ENCODE measurements around the gene CYREN.

DNA sequence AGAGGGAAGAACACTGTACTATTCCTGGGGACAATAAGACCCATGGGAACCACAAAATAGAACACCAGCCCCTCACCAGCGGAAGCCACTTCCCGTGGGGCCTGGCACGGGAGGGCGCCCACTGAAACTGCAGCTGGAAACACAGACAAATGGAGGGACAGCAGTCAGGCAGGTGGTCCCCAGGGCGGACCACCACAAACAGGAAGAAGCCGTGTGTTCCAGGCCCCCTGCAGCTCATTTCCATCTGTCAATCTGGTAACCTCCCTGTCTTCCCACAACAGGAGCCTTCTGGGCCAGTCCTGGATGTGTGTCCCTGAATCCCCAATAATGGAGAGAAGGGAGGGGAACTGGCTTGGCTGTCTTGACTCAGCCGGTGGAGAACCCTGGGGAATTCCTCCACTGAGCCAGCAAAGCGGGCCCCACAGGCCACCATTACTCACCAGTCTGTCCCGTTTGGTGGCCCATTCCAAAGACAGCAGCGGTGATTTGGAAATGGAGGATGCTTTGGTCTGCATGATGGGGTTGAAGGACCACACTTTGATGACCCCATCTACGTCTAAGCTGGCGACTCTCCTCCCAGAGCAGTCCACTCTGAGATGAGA is 24.1 kb upstream of the CYREN start:
- TF ChIP-seq, protein P1, sequence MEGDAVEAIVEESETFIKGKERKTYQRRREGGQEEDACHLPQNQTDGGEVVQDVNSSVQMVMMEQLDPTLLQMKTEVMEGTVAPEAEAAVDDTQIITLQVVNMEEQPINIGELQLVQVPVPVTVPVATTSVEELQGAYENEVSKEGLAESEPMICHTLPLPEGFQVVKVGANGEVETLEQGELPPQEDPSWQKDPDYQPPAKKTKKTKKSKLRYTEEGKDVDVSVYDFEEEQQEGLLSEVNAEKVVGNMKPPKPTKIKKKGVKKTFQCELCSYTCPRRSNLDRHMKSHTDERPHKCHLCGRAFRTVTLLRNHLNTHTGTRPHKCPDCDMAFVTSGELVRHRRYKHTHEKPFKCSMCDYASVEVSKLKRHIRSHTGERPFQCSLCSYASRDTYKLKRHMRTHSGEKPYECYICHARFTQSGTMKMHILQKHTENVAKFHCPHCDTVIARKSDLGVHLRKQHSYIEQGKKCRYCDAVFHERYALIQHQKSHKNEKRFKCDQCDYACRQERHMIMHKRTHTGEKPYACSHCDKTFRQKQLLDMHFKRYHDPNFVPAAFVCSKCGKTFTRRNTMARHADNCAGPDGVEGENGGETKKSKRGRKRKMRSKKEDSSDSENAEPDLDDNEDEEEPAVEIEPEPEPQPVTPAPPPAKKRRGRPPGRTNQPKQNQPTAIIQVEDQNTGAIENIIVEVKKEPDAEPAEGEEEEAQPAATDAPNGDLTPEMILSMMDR (optimal IDR thresholded peaks at IDR 0.05 in 1 of 3, IDR thresholded peaks at IDR 0.05 in 1 of 3, conservative IDR thresholded peaks at IDR 0.05 in 1 of 3; ENCODE audit: extremely low read depth in 1 of 3, insufficient read depth in 2 of 3, low read length in 3 of 3): no peak
- TF ChIP-seq EZH2 (IDR thresholded peaks at IDR 0.05; ENCODE audit: low read length): no peak
